Effector CD8-positive, alpha-beta T cell (primary cell): ENCODE results near the gene MTO1.
"Not testable (repeated sequence)": the region's sequence is repeated elsewhere in the genome, so short reads cannot be mapped to it uniquely, and the experiment has no call there.

Source experiments
- DNase-seq: peaks from one replicate; lab custom pipeline; 2025; lab: John Stamatoyannopoulos, UW

MTO1 gene

GRCh38 chr6:73504160-73504559 lies 42.6 kb downstream of the MTO1 start:
- DNase-seq: no peak

DNA sequence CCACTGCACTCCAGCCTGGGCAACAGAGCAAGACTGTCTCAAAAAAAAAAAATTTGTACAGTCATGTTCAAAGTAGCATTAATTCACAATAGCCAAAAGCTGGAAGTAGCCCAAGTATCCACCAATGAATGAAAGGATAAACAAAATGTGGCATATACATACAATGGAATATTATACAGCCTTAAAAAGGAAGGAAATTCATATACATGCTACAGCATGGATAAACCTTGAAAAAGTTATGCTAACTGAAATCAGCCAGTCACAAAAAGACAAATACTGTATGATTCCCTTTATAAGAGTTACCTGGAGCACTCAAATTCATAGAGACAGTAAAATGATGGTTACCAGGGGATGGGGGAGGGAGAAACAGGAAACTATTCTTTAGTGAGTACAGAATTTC lies 43.6 kb downstream of the MTO1 start:
- no peak for DNase-seq

- DNase-seq: not testable (repeated sequence)
Observed at GRCh38 chr6:73505705-73506104, 44.2 kb downstream of the MTO1 start.

GRCh38 chr6:73506246-73506645 lies 44.7 kb downstream of the MTO1 start:
- DNase-seq: no peak

GRCh38 chr6:73508776-73509175 lies 47.2 kb downstream of the MTO1 start:
- no peak for DNase-seq

DNA sequence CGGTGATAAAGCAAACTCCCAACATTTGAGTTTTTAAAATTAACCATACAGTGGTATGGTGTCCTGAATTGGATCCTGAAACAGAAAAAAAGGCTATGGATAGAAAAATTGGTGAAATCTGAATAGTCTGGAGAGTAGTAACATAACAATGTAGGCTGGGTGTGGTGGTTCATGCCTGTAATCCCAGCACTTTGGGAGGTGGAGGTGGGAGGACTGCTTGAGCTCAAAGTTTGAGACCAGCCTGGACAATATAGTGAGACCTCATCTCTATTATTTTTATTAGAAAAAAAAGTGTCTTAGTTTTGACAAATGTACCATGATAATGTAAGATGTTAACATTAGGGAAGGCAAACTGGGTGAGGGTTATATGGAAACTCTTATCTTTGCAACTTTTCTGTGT lies 48.3 kb downstream of the MTO1 start:
- no peak for DNase-seq

DNA sequence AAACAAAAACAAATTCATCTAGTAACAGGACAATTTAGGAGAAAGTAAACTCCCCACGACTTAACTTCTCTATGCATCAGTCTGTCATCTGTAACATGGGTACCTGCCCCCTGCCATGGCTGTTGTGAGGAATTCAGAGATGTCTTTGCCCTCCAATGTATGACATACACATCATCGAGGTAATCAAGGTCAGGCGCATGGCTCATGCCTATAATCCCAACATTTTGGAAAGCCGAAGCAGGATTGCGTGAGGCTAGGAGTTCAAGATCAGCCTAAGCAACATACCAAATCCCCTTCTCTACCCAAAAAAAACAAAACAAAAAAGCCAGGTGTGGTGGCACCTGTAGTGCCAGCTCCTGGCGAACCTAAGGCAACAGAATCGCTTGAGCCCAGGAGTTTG lies 50.3 kb downstream of the MTO1 start:
- no peak for DNase-seq

GRCh38 chr6:73513496-73513854 lies 51.9 kb downstream of the MTO1 start:
- no peak for DNase-seq

DNA sequence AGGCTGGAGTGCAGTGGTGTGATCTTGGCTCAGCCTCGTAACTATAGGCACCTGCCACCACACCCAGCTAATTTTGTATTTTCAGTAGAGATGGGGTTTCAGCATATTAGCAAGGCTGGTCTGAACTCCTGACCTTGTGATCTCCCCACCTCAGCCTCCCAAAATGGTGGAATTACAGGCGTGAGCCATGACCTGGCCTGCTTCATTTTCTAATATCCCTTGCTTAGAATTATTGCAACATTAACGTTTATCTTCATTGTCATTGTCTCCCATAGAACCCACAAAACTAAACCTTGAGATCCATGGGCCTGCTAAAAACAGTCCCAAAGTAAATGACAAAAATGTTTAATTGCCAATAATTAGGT lies 53.2 kb downstream of the MTO1 start:
- no peak for DNase-seq

DNA sequence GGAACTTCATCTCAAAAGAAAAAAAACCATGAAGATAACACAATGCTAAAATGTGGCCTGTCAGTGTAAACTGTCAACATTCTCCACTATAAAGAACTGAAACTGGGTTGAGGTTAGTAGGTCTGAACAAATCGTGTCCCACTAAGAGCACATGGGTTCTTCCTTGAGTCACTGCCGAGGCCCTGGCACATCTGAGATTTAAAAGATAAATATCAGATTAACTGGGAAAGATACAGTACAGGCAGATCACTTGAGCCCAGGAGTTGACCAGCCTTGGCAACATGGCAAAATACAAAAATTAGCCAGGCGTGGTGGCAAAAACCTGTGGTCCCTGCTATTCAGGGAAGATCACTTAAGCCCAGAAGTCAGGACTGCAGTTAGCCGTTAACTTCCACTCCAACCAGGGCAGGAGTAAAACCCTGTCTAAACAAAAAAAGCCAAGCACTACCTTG lies 53.7 kb downstream of the MTO1 start:
- no peak for DNase-seq

- DNase-seq: no peak
Observed at GRCh38 chr6:73516514-73517489, 55.3 kb downstream of the MTO1 start.

DNA sequence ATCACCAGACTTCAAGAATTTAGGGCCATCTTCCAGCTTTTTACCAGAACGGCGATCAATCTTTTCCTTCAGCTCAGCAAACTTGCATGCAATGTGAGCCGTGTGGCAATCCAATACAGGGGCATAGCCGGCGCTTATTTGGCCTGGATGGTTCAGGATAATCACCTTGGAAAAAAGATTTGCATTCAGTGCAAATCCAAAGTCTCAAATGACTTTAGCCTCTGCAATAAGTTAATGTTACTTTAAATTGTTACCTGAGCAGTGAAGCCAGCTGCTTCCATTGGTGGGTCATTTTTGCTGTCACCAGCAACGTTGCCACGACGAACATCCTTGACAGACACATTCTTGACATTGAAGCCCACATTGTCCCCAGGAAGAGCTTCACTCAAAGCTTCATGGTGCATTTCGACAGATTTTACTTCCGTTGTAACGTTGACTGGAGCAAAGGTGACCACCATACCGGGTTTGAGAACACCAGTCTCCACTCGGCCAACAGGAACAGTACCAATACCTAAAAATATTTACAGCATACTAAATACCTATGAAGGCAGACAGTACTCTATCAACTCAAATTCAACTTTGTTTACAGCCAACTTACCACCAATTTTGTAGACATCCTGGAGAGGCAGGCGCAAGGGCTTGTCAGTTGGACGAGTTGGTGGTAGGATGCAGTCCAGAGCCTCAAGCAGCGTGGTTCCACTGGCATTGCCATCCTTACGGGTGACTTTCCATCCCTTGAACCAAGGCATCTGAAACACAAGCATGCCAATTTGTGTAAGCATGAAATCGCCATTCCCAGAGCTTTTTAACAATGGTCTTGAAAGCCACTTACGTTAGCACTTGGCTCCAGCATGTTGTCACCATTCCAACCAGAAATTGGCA lies 56.8 kb downstream of the MTO1 start:
- DNase-seq: not testable (repeated sequence)

DNA sequence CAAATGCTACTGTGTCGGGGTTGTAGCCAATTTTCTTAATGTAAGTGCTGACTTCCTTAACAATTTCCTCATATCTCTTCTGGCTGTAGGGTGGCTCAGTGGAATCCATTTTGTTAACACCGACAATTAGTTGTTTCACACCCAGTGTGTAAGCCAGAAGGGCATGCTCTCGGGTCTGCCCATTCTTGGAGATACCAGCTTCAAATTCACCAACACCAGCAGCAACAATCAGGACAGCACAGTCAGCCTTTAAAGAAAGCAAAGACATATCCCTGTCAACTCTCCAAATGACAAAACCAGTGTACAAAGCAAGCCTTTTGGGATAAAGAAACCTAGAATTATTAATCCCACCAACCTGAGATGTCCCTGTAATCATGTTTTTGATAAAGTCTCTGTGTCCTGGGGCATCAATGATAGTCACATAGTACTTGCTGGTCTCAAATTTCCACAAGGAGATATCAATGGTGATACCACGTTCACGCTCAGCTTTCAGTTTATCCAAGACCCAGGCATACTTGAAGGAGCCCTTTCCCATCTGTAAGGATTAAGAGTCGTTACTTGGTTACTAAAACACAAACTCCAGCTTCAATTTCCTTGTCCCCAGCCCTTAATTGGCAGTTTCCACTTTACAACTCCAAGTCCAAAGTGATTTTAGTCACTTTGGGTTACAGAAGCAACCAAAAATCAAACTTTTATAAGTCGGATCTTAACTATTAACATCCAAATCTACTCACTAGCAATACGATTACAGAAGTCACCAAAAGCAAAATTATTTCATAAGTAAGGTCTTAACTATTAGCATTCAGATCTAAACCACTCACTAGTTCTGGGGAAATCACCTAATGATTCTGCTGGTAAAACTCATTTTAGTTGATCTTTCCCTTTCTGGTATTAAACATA lies 57.7 kb downstream of the MTO1 start:
- not testable (repeated sequence) for DNase-seq

GRCh38 chr6:73519926-73520687 lies 58.6 kb downstream of the MTO1 start:
- peak; percentile 72 for DNase-seq

DNA sequence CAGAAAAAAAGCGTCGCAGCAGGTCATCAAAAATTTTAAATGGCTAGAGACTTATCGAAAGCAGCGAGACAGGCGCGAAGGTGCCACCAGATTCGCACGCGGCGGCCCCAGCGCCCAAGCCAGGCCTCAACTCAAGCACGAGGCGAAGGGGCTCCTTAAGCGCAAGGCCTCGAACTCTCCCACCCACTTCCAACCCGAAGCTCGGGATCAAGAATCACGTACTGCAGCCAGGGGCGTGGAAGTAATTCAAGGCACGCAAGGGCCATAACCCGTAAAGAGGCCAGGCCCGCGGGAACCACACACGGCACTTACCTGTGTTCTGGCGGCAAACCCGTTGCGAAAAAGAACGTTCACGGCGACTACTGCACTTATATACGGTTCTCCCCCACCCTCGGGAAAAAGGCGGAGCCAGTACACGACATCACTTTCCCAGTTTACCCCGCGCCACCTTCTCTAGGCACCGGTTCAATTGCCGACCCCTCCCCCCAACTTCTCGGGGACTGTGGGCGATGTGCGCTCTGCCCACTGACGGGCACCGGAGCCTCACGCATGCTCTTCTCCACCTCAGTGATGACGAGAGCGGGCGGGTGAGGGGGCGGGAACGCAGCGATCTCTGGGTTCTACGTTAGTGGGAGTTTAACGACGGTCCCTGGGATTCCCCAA lies 59.3 kb downstream of the MTO1 start, which contains the start of gene EEF1A1:
Gene EEF1A1, minus strand, starts transcription at position 345 of the 663 bp plus-strand sequence. CDS start 1,006 bp downstream, outside the sequence.
- peak; percentile 99 for DNase-seq

- no peak for DNase-seq
Observed at GRCh38 chr6:73521351-73521985, 59.9 kb downstream of the MTO1 start.

GRCh38 chr6:73523434-73524123 lies 62.0 kb downstream of the MTO1 start:
- peak; percentile 65 for DNase-seq

DNA sequence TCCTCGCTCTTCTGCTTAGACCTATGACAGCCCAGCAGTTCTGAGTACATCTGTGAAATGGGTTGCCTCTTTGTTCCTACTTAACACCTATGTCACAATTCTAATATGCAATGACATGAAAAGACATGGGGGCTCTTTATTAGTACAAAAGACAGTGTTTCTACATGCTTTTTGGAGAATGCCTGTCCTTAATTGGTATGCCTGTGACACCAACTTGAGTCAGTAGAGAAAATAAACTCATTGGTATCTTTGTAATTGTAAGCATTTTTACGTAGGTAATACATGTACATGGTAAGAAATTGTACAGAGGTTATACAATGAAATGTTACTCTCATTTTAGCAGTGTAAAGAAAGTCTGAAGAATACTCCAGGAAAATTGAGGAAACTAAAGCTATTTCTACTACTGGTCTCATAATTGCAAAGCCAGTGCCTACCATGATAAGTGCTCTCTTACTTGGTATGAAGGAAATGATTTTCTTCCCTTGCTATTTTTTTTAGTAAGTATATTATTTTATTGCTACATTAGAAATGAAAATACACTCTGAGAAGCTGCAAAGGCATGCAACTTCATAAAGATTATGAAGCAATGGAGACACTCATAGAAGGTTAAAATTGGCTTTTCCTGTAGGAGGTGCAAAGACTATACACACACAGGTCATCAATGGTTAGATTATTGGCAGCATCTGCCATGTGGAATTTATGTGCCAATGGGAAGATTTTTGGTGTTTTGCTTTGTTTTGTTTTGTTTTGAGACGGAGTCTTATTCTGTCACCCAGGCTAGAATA lies 64.2 kb downstream of the MTO1 start:
- no peak for DNase-seq
